Muscle layer of colon (tissue), 2 donors: ENCODE results near the gene RAPH1.
"Not testable (repeated sequence)": the region's sequence is repeated elsewhere in the genome, so short reads cannot be mapped to it uniquely, and the experiment has no call there.

ENCODE experiments used
- H3K27ac ChIP-seq: one replicate; pipeline ENCODE4 v1.7.0; 2013; ENCODE audit warnings: low read depth, mild to moderate bottlenecking, low read length, moderate library complexity
- H3K27me3 ChIP-seq, 2 donors: one replicate each; pipeline ENCODE4 v1.7.0; 2013; ENCODE audit warnings: low read length in 2 of 2, mild to moderate bottlenecking in 2 of 2; ENCODE audit not compliant: insufficient read depth in 2 of 2, control insufficient read depth in 1 of 2
- H3K36me3 ChIP-seq: one replicate; pipeline ENCODE4 v1.7.0; 2013; ENCODE audit warnings: mild to moderate bottlenecking, low read length; ENCODE audit not compliant: insufficient read depth
- H3K4me1 ChIP-seq: one replicate; pipeline ENCODE4 v1.7.0; 2013; ENCODE audit warnings: mild to moderate bottlenecking, low read length; ENCODE audit not compliant: insufficient read depth
- H3K4me3 ChIP-seq, 2 donors: one replicate each; pipeline ENCODE4 v1.7.0; 2013; ENCODE audit warnings: low read length in 2 of 2, low read depth in 1 of 2, mild to moderate bottlenecking in 1 of 2, moderate library complexity in 1 of 2
- H3K9ac ChIP-seq: one replicate; pipeline ENCODE4 v1.7.0; 2013; ENCODE audit warnings: low read length
- H3K9me3 ChIP-seq: one replicate; pipeline ENCODE4 v1.7.0; 2013; ENCODE audit warnings: mild to moderate bottlenecking, low read length
- donor health status: abdominal sarcoma.
- donor health status: Adenocarcinoma of cecum.

The RAPH1 gene

GRCh38 chr2:203388153-203388552 is 146.9 kb downstream of the RAPH1 start:
- not testable (repeated sequence) for H3K27ac ChIP-seq, H3K4me1 ChIP-seq, H3K9ac ChIP-seq, H3K4me3 ChIP-seq, H3K36me3 ChIP-seq, H3K9me3 ChIP-seq, H3K27me3 ChIP-seq

GRCh38 chr2:203383038-203383437 is 152.1 kb downstream of the RAPH1 start:
- H3K27ac ChIP-seq, result no peak overlapping the region
- no peak overlapping the region for H3K9ac ChIP-seq
- no peaks in the 10 kb centered on the region for H3K4me1 ChIP-seq
- no peak overlapping the region for H3K4me3 ChIP-seq
- no peaks in the 10 kb centered on the region for H3K36me3 ChIP-seq
- no peaks in the 10 kb centered on the region for H3K9me3 ChIP-seq
- H3K27me3 ChIP-seq, result no peaks in the 10 kb centered on the region

- Histone ChIP-seq H3K27me3 (no peaks in the 10 kb centered on the region), H3K27ac (no peak overlapping the region), H3K9ac (no peak overlapping the region), H3K36me3 (no peaks in the 10 kb centered on the region), H3K4me1 (no peaks in the 10 kb centered on the region), H3K4me3 (no peak overlapping the region), H3K9me3 (no peaks in the 10 kb centered on the region)
Measured at GRCh38 chr2:203379156-203379555, 155.9 kb downstream of the RAPH1 start.

DNA sequence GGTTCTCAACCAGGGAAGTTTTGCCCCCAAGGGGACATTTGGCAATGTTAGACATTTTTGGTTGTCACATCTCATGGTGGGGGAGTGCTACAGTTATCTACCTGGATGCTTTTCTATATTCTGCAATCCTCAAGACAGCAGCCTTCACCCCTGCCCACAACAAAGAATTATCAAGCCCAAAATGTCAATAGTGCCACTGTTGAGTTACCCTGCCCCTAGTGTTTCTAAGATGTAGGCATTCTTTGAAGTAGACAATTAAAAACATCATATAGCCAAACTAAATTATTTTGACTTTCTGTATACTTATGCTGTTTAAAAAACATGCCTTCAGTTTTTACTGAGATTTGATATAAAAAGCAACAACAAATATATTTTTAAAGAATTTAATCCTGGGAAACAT is 158.9 kb downstream of the RAPH1 start:
- H3K27me3 ChIP-seq, result no peaks in the 10 kb centered on the region
- H3K4me1 ChIP-seq, result no peaks in the 10 kb centered on the region
- no peaks in the 10 kb centered on the region for H3K9me3 ChIP-seq
- no peak overlapping the region for H3K9ac ChIP-seq
- no peak overlapping the region for H3K4me3 ChIP-seq
- no peak overlapping the region for H3K27ac ChIP-seq
- H3K36me3 ChIP-seq, result no peaks in the 10 kb centered on the region

DNA sequence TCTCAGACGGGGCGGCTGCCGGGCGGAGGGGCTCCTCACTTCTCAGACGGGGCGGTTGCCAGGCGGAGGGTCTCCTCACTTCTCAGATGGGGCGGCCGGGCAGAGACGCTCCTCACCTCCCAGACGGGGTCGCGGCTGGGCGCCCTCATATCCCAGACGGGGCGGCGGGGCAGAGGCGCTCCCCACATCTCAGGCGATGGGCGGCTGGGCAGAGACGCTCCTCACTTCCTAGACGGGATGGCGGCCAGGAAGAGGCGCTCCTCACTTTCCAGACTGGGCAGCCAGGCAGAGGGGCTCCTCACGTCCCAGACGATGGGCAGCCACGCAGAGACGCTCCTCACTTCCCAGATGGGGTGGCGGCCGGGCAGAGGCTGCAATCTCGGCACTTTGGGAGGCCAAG is 162.4 kb downstream of the RAPH1 start:
- not testable (repeated sequence) for H3K9ac ChIP-seq, H3K4me1 ChIP-seq, H3K27ac ChIP-seq

DNA sequence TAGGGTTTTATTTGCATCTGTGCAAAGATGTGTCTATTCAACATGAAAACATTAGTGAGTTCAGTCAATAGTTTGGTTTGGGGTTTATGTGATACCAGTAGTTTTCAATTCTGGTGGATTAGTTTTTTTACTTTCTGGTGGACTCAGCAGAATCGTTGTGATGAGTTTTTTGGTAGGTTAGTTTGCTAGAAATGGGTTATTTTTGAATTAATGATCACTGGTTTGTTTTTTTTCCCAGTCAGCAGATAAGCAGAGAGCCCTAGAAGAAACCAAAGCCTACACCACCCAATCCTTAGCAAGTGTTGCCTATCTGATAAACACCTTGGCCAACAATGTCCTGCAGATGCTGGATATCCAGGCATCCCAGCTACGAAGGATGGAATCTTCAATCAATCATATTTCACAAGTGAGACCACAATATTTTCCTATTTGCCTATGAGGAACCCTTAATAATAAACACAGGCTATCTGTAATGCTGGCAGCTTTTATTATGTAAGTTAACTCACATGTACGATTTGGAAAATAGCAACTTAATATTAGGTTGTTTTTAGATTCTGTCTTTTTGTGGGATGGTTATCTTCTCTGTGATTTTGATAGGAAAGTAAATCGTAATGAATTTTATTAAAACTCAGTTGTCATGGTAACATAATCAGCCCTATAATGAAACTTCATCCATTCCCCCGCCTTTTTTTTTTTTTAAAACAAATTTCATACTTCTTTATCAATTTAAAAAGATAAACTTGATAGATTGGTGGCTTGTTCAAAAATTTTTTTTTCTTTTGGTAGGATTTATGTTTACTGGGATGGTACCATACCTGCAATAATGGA is 168.2 kb downstream of the RAPH1 start:
- H3K4me3 ChIP-seq, result no peak overlapping the region
- peaks cover 2% of the 10 kb centered on the region for H3K4me1 ChIP-seq
- no peaks in the 10 kb centered on the region for H3K36me3 ChIP-seq
- no peak overlapping the region for H3K9ac ChIP-seq
- no peak overlapping the region for H3K27ac ChIP-seq
- H3K9me3 ChIP-seq, result no peaks in the 10 kb centered on the region
- H3K27me3 ChIP-seq, result no peaks in the 10 kb centered on the region

More for the DNA sequence above, 162.4 kb downstream of the RAPH1 start:
- not testable (repeated sequence) for H3K4me3 ChIP-seq, H3K9me3 ChIP-seq, H3K27me3 ChIP-seq, H3K36me3 ChIP-seq

DNA sequence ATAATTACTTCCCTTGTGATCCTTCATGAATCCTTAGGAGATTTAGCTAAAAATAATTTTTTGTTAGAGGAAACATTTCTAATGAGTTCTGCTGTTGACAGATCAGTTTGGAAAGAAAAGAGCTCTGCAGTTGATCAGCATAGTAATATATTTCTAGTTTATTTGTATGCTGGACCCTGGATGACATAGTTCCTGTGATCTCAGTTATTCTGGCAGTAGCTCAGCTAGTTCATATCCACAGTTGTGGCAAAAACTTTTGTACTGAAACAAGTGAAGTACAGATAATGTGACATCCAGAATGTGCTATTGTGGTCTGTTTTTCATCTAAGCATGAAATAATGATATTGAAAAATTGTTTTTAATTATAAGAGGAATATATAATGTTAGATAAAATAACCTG is 173.2 kb downstream of the RAPH1 start:
- Histone ChIP-seq H3K4me3 (no peak overlapping the region), H3K36me3 (no peaks in the 10 kb centered on the region), H3K27me3 (no peaks in the 10 kb centered on the region), H3K9me3 (no peaks in the 10 kb centered on the region), H3K27ac (no peak overlapping the region), H3K9ac (no peak overlapping the region), H3K4me1 (peaks cover 10% of the 10 kb centered on the region)

DNA sequence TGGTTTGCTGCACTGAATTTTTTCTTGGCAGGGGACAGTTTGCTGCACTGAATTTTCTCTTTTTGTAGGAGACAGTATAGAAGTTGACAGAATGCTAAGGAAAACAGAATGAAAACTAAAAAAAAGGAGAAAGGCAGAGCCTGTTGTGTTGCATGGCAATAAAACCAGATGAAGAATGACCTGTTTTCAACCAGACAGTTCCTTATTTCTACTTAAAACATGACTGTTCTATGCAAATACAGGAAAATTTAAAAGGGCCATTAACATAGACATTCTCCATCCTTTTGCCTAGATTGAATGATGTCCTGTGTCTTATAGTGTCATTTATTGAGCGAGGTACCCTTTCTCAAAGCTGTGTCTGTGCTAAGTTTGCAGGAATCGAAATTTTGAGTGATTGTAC is 173.6 kb downstream of the RAPH1 start:
- Histone ChIP-seq H3K27me3 (no peaks in the 10 kb centered on the region), H3K4me3 (no peak overlapping the region), H3K36me3 (no peaks in the 10 kb centered on the region), H3K9me3 (no peaks in the 10 kb centered on the region), H3K27ac (no peak overlapping the region), H3K4me1 (peaks cover 10% of the 10 kb centered on the region), H3K9ac (no peak overlapping the region)

GRCh38 chr2:203360833-203361430 is 174.2 kb downstream of the RAPH1 start:
- Histone ChIP-seq H3K27ac (no peak overlapping the region), H3K27me3 (no peaks in the 10 kb centered on the region), H3K36me3 (no peaks in the 10 kb centered on the region)

GRCh38 chr2:203359450-203359849 is 175.7 kb downstream of the RAPH1 start:
- H3K4me3 ChIP-seq, result no peak overlapping the region
- H3K9me3 ChIP-seq, result no peaks in the 10 kb centered on the region
- H3K27ac ChIP-seq, result no peak overlapping the region

More at GRCh38 chr2:203360833-203361430, 174.2 kb downstream of the RAPH1 start:
- Histone ChIP-seq H3K9ac (no peak overlapping the region), H3K4me1 (peaks cover 10% of the 10 kb centered on the region), H3K4me3 (no peak overlapping the region), H3K9me3 (no peaks in the 10 kb centered on the region)

GRCh38 chr2:203354966-203355365 is 180.1 kb downstream of the RAPH1 start:
- H3K4me3 ChIP-seq, result no peak overlapping the region

More at GRCh38 chr2:203359450-203359849, 175.7 kb downstream of the RAPH1 start:
- H3K4me1 ChIP-seq, result peaks cover 10% of the 10 kb centered on the region
- H3K36me3 ChIP-seq, result no peaks in the 10 kb centered on the region
- no peaks in the 10 kb centered on the region for H3K27me3 ChIP-seq
- no peak overlapping the region for H3K9ac ChIP-seq

More at GRCh38 chr2:203354966-203355365, 180.1 kb downstream of the RAPH1 start:
- H3K9me3 ChIP-seq, result no peaks in the 10 kb centered on the region
- no peaks in the 10 kb centered on the region for H3K4me1 ChIP-seq
- H3K9ac ChIP-seq, result no peak overlapping the region
- H3K27ac ChIP-seq, result no peak overlapping the region
- H3K27me3 ChIP-seq, result no peaks in the 10 kb centered on the region
- no peaks in the 10 kb centered on the region for H3K36me3 ChIP-seq
